Esophagus muscularis mucosa (tissue), 4 donors: Measurements from ENCODE around the gene SNX3.

Experiments used
- EP300 ChIP-seq: sonication (generic); formaldehyde crosslinking; IDR thresholded peaks from one replicate; pipeline ENCODE4 v1.6.1; 2017; ENCODE audit warnings: antibody characterized with exemption
- POLR2A ChIP-seq: fragments of 450-650 bp; IDR thresholded peaks from one replicate; pipeline ENCODE4 v1.6.1; 2017; ENCODE audit warnings: antibody characterized with exemption, moderate library complexity, mild to moderate bottlenecking, low read depth
- POLR2AphosphoS5 ChIP-seq, 2 donors: sonication (generic); formaldehyde crosslinking; IDR thresholded peaks; one replicate each; pipeline ENCODE4 v1.6.1; 2017; ENCODE audit warnings: antibody characterized with exemption in 2 of 2
- TF ChIP-seq, protein P1 (sequence below), 3 experiments: fragments of 200-600 bp in 2 of 3; fragments of 450-650 bp in 1 of 3; sonication (generic) in 2 of 3; IDR thresholded peaks; one replicate each; pipeline ENCODE4 v1.5.1; 2017 to 2019; ENCODE audit warnings: antibody characterized with exemption in 3 of 3, mild to moderate bottlenecking in 2 of 3, moderate library complexity in 1 of 3

DNA sequence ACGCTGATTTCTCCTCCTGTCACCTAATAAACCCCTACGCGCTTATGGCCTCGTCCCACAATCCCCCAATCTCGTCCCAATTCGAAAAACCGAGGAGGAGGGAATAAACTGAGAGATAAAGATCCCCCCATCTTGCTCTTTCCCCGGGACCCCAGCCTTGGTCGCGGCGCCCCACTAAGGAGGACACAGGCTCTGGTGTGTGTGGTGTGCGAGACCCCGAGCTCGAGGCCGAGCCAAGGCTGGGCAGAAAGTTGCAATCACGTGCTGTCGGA is 96.4 kb downstream of the SNX3 start:
- no peak for TF ChIP-seq POLR2A
- TF ChIP-seq, protein P1, sequence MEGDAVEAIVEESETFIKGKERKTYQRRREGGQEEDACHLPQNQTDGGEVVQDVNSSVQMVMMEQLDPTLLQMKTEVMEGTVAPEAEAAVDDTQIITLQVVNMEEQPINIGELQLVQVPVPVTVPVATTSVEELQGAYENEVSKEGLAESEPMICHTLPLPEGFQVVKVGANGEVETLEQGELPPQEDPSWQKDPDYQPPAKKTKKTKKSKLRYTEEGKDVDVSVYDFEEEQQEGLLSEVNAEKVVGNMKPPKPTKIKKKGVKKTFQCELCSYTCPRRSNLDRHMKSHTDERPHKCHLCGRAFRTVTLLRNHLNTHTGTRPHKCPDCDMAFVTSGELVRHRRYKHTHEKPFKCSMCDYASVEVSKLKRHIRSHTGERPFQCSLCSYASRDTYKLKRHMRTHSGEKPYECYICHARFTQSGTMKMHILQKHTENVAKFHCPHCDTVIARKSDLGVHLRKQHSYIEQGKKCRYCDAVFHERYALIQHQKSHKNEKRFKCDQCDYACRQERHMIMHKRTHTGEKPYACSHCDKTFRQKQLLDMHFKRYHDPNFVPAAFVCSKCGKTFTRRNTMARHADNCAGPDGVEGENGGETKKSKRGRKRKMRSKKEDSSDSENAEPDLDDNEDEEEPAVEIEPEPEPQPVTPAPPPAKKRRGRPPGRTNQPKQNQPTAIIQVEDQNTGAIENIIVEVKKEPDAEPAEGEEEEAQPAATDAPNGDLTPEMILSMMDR (IDR thresholded peaks at IDR 0.05): no peak
- no peak for TF ChIP-seq EP300
- no peak for TF ChIP-seq POLR2AphosphoS5 (IDR thresholded peaks at IDR 0.05)
